ENCODE results near the gene UNC119. TPM values are rescaled to one million over a fixed set of nuclear protein-coding genes. Genes with fewer than 3 reads are reported as not detected.

The UNC119 gene
- total RNA-seq, 1 donor from 2014 or later: 59.1 TPM

GRCh38 chr17:28499684-28500357 lies 52.6 kb downstream of the UNC119 start:
- no peak overlapping the region for H3K4me3 Mint-ChIP-seq
- no peak overlapping the region for H3K27ac Mint-ChIP-seq (ENCODE audit: unreplicated experiment)
- H3K4me1 Mint-ChIP-seq: no peaks in the 10 kb centered on the region
- no peaks in the 10 kb centered on the region for H3K36me3 Mint-ChIP-seq (ENCODE audit: low read depth)
- DNase-seq (ENCODE audit: low read depth, low spot score): no peak
- TF ChIP-seq, protein P1, sequence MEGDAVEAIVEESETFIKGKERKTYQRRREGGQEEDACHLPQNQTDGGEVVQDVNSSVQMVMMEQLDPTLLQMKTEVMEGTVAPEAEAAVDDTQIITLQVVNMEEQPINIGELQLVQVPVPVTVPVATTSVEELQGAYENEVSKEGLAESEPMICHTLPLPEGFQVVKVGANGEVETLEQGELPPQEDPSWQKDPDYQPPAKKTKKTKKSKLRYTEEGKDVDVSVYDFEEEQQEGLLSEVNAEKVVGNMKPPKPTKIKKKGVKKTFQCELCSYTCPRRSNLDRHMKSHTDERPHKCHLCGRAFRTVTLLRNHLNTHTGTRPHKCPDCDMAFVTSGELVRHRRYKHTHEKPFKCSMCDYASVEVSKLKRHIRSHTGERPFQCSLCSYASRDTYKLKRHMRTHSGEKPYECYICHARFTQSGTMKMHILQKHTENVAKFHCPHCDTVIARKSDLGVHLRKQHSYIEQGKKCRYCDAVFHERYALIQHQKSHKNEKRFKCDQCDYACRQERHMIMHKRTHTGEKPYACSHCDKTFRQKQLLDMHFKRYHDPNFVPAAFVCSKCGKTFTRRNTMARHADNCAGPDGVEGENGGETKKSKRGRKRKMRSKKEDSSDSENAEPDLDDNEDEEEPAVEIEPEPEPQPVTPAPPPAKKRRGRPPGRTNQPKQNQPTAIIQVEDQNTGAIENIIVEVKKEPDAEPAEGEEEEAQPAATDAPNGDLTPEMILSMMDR (conservative IDR thresholded peaks at IDR 0.05): no peak
- H3K27me3 Mint-ChIP-seq (ENCODE audit: low read depth): peaks cover 9% of the 10 kb centered on the region
- H3K9me3 Mint-ChIP-seq: no peaks in the 10 kb centered on the region

DNA sequence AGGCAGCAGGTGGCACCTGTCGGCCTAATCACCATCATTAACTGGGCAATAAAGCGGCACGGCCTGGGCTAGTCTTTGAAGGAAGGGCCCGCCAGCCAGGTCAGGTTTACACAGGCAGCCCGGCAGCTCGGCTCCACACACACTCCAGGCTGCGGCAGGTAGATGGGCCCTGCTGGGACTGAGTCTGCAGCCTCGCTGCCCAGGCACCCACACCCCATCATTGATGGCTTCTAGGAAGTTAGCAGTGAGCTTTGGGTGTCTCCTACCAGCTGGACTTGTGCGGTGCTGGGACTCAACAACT lies 53.1 kb downstream of the UNC119 start:
- Mint-ChIP-seq H3K4me1 (no peaks in the 10 kb centered on the region), H3K36me3 (ENCODE audit: low read depth) (no peaks in the 10 kb centered on the region), H3K9me3 (no peaks in the 10 kb centered on the region), H3K27me3 (ENCODE audit: low read depth) (peaks cover 6% of the 10 kb centered on the region), H3K27ac (ENCODE audit: unreplicated experiment) (no peak overlapping the region), H3K4me3 (no peak overlapping the region)
- TF ChIP-seq, protein P1 (conservative IDR thresholded peaks at IDR 0.05): no peak
- no peak for DNase-seq (ENCODE audit: low read depth, low spot score)

DNA sequence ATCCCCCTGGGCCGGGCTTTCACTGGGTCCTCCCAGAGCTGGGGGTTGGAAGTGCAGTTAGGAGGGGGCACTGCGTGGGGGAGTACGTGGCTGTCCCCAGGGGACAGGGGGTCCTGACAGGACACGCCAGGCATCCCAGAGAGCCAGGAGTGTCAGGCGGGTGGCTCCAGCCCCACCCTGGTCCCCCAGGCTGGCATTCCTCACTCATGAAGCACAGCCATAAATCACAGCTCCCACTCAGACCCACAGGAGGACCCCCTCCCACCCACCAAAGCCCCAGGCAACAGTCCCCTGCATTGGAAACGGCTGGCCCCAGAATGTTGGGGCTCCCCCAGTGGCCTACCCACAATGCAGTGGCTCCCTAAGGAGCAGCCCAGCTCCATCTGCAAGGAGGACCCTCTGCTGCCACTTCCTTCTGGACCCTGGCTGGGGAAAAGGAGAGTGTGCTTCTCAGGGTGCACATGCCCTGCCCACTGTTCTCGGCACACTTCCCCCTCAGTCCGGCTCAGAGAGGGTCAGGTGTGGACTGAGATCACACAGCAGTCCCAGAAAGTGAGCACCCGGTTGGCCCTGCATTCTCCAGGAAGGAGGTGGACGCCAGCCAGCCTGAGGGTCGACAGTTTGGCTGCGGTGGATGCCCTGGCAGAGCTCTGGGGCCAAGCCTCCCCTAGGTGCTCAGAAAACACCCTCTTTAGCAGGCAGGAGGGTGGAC lies 53.6 kb downstream of the UNC119 start:
- peaks cover 1% of the 10 kb centered on the region for H3K27me3 Mint-ChIP-seq (ENCODE audit: low read depth)
- no peak for DNase-seq (ENCODE audit: low read depth, low spot score)
- H3K27ac Mint-ChIP-seq (ENCODE audit: unreplicated experiment): no peak overlapping the region
- TF ChIP-seq, protein P1 (conservative IDR thresholded peaks at IDR 0.05): no peak
- H3K9me3 Mint-ChIP-seq: no peaks in the 10 kb centered on the region
- no peaks in the 10 kb centered on the region for H3K36me3 Mint-ChIP-seq (ENCODE audit: low read depth)
- no peaks in the 10 kb centered on the region for H3K4me1 Mint-ChIP-seq
- no peak overlapping the region for H3K4me3 Mint-ChIP-seq

GRCh38 chr17:28497931-28498330 lies 54.5 kb downstream of the UNC119 start:
- Mint-ChIP-seq H3K4me3 (no peak overlapping the region), H3K27ac (ENCODE audit: unreplicated experiment) (no peak overlapping the region), H3K36me3 (ENCODE audit: low read depth) (no peaks in the 10 kb centered on the region), H3K4me1 (no peaks in the 10 kb centered on the region), H3K27me3 (ENCODE audit: low read depth) (no peaks in the 10 kb centered on the region), H3K9me3 (no peaks in the 10 kb centered on the region)
- DNase-seq (ENCODE audit: low read depth, low spot score): no peak
- TF ChIP-seq, protein P1 (conservative IDR thresholded peaks at IDR 0.05): no peak

Other genes starting within 250 kb of the UNC119 start
- 276 and 298 TPM in 2 replicates for gene TMEM97, start 233.4 kb downstream of the UNC119 start, total RNA-seq
- 14.0 and 15.9 TPM in 2 replicates for gene IFT20, start 217.2 kb downstream of the UNC119 start, total RNA-seq
- 38.2 and 38.8 TPM in 2 replicates for gene TNFAIP1, start 216.9 kb downstream of the UNC119 start, total RNA-seq
- 75.5 and 78.2 TPM in 2 replicates for gene POLDIP2, start 195.1 kb downstream of the UNC119 start, total RNA-seq
- gene SEBOX, start 187.4 kb downstream of the UNC119 start, total RNA-seq: not detected in 2 replicates
- 0.40 and 0.68 TPM in 2 replicates for gene VTN, start 182.3 kb downstream of the UNC119 start, total RNA-seq
- gene SARM1, start 180.9 kb downstream of the UNC119 start, total RNA-seq: 47.5 and 52.5 TPM in 2 replicates
- 16.8 and 17.5 TPM in 2 replicates for gene SLC46A1, start 146.4 kb downstream of the UNC119 start, total RNA-seq
- gene SLC13A2, start 79.0 kb downstream of the UNC119 start, total RNA-seq: not detected in 2 replicates
- not detected in 2 replicates for gene FOXN1, start 46.3 kb downstream of the UNC119 start, total RNA-seq
- 63.5 and 71.1 TPM in 2 replicates for gene PIGS, start 18.9 kb upstream of the UNC119 start, total RNA-seq
- 16.1 and 22.2 TPM in 2 replicates for gene ALDOC, start 24.3 kb upstream of the UNC119 start, total RNA-seq
- 147 and 151 TPM in 2 replicates for gene SPAG5, start 46.4 kb upstream of the UNC119 start, total RNA-seq
- 31.0 and 34.2 TPM in 2 replicates for gene RSKR, start 61.6 kb upstream of the UNC119 start, total RNA-seq
- gene BLTP2, start 92.5 kb upstream of the UNC119 start, total RNA-seq: 175 and 191 TPM in 2 replicates
- gene SDF2, start 109.3 kb upstream of the UNC119 start, total RNA-seq: 47.4 and 48.2 TPM in 2 replicates
- 70.0 and 72.2 TPM in 2 replicates for gene SUPT6H, start 109.6 kb upstream of the UNC119 start, total RNA-seq
- gene PROCA1, start 159.3 kb upstream of the UNC119 start, total RNA-seq: 11.7 and 12.5 TPM in 2 replicates
- gene RAB34, start 165.2 kb upstream of the UNC119 start, total RNA-seq: 83.5 and 87.4 TPM in 2 replicates
- 1,750 and 1,862 TPM in 2 replicates for gene RPL23A, start 167.4 kb upstream of the UNC119 start, total RNA-seq
- gene TLCD1, start 173.6 kb upstream of the UNC119 start, total RNA-seq: 6.1 and 6.3 TPM in 2 replicates
- 6.2 and 6.3 TPM in 2 replicates for gene NEK8, start 176.2 kb upstream of the UNC119 start, total RNA-seq
- 163 and 172 TPM in 2 replicates for gene TRAF4, start 191.4 kb upstream of the UNC119 start, total RNA-seq

Measured in neural crest cell (in vitro differentiated cells).